T-helper 17 cell (primary cell): Measurements from ENCODE around the gene SNAPIN. TPM values are rescaled to one million over a fixed set of nuclear protein-coding genes. Genes with fewer than 3 reads are reported as not detected.
"Not testable (repeated sequence)": the region's sequence is repeated elsewhere in the genome, so short reads cannot be mapped to it uniquely, and the experiment has no call there.

Experiments
- ATAC-seq: fragments of 150-1000 bp; cut with Tn5 transposase; 2 replicates; pipeline ENCODE4 v1.10.0; 2021; ENCODE audit warnings: mild to moderate bottlenecking, moderate library complexity
- DNase-seq, 3 donors: peaks; one replicate each; pipeline versions ENCODE4 v3.0.0 to v3.0.0-alpha.2; 2020 to 2021
- H3K9me3 ChIP-seq: one replicate; pipeline ENCODE4 v1.7.0; 2013; ENCODE audit warnings: low read length, mild to moderate bottlenecking; ENCODE audit not compliant: control insufficient read depth, poor library complexity, severe bottlenecking
- H3K27ac Mint-ChIP-seq: one replicate; pipeline ENCODE4 v1.8.0; 2022; ENCODE audit warnings: mild to moderate bottlenecking, moderate library complexity, mixed read lengths
- H3K27me3 Mint-ChIP-seq: one replicate; pipeline ENCODE4 v1.8.0; 2022; ENCODE audit warnings: mixed read lengths
- H3K36me3 Mint-ChIP-seq: one replicate; pipeline ENCODE4 v1.8.0; 2022; ENCODE audit warnings: low read depth, mixed read lengths
- H3K4me1 Mint-ChIP-seq: one replicate; pipeline ENCODE4 v1.8.0; 2022; ENCODE audit warnings: mild to moderate bottlenecking, mixed read lengths
- H3K4me3 Mint-ChIP-seq: one replicate; pipeline ENCODE4 v1.8.0; 2022; ENCODE audit warnings: mild to moderate bottlenecking, moderate library complexity, mixed read lengths
- total RNA-seq, 4 donors: library from RNA in 2 of 4; stranded (reverse) in 2 of 4; gene quantifications; one replicate each; pipeline ENCODE4 v1.2.3 and lab custom pipeline; 2022 to 2026

The SNAPIN gene
- total RNA-seq, 2 donors from 2014 or later, result 17.6 to 18.2 TPM

- ATAC-seq, result no peak
- no peak for DNase-seq
- peaks cover 34% of the 10 kb centered on the region for H3K4me1 Mint-ChIP-seq
- H3K9me3 ChIP-seq, result no peaks in the 10 kb centered on the region
- no peak overlapping the region for H3K27ac Mint-ChIP-seq
- peaks cover 9% of the 10 kb centered on the region for H3K27me3 Mint-ChIP-seq
- H3K4me3 Mint-ChIP-seq, result no peak overlapping the region
- peaks cover 2% of the 10 kb centered on the region for H3K36me3 Mint-ChIP-seq
Observed at GRCh38 chr1:153630384-153630783, 28.1 kb upstream of the SNAPIN start.

GRCh38 chr1:153631047-153632022 is 27.2 kb upstream of the SNAPIN start:
- no peak overlapping the region for H3K27ac Mint-ChIP-seq
- ATAC-seq, result no peak
- peaks cover 35% of the 10 kb centered on the region for H3K4me1 Mint-ChIP-seq
- no peak for DNase-seq
- peaks cover 2% of the 10 kb centered on the region for H3K36me3 Mint-ChIP-seq
- no peaks in the 10 kb centered on the region for H3K9me3 ChIP-seq
- no peak overlapping the region for H3K4me3 Mint-ChIP-seq
- H3K27me3 Mint-ChIP-seq, result peaks cover 9% of the 10 kb centered on the region

- Mint-ChIP-seq H3K27me3 (no peaks in the 10 kb centered on the region), H3K4me3 (peak overlapping the region; percentile 99), H3K4me1 (peaks cover 41% of the 10 kb centered on the region), H3K27ac (peak overlapping the region; percentile 98), H3K36me3 (peaks cover 10% of the 10 kb centered on the region)
- DNase-seq (no peak), ATAC-seq (no peak)
- no peaks in the 10 kb centered on the region for H3K9me3 ChIP-seq
Observed at GRCh38 chr1:153633161-153633753, 25.2 kb upstream of the SNAPIN start.

GRCh38 chr1:153633754-153634665 is 24.5 kb upstream of the SNAPIN start, which contains the start of gene CHTOP:
Gene CHTOP, plus strand, starts transcription at chr1:153634066. Its CDS starts 2,523 bp downstream, at chr1:153636589.
- ATAC-seq, result peak; percentile 89
- H3K27ac Mint-ChIP-seq, result peak within 1 kb of the TSS; percentile 98
- peaks cover 41% of the 10 kb centered on the region for H3K4me1 Mint-ChIP-seq
- H3K4me3 Mint-ChIP-seq, result peak within 1 kb of the TSS; percentile 99
- no peaks in the 10 kb centered on the region for H3K27me3 Mint-ChIP-seq
- H3K9me3 ChIP-seq, result no peaks in the 10 kb centered on the region
- peaks cover 10% of the 10 kb centered on the region for H3K36me3 Mint-ChIP-seq
- DNase-seq, result peak; percentile 84 to 94 (median 92)

- H3K9me3 ChIP-seq, result no peaks in the 10 kb centered on the region
- peaks cover 37% of the 10 kb centered on the region for H3K4me1 Mint-ChIP-seq
- no peak for DNase-seq
- peaks cover 10% of the 10 kb centered on the region for H3K36me3 Mint-ChIP-seq
- peak overlapping the region; percentile 98 for H3K27ac Mint-ChIP-seq
- no peak for ATAC-seq
- no peaks in the 10 kb centered on the region for H3K27me3 Mint-ChIP-seq
- peak overlapping the region; percentile 99 for H3K4me3 Mint-ChIP-seq
Observed at GRCh38 chr1:153635872-153636271, 22.6 kb upstream of the SNAPIN start.

- no peak for DNase-seq
- H3K9me3 ChIP-seq, result no peaks in the 10 kb centered on the region
- Mint-ChIP-seq H3K4me3 (peak overlapping the region; percentile 99), H3K4me1 (peaks cover 38% of the 10 kb centered on the region), H3K36me3 (peaks cover 10% of the 10 kb centered on the region), H3K27me3 (no peaks in the 10 kb centered on the region), H3K27ac (peak overlapping the region; percentile 98)
- no peak for ATAC-seq
Observed at GRCh38 chr1:153636312-153636711, 22.2 kb upstream of the SNAPIN start.

- Mint-ChIP-seq H3K4me3 (no peak overlapping the region), H3K27me3 (no peaks in the 10 kb centered on the region), H3K4me1 (peaks cover 37% of the 10 kb centered on the region), H3K27ac (peak overlapping the region; percentile 60), H3K36me3 (peaks cover 13% of the 10 kb centered on the region)
- DNase-seq (no peak), ATAC-seq (no peak)
- no peaks in the 10 kb centered on the region for H3K9me3 ChIP-seq
Observed at GRCh38 chr1:153638261-153638660, 20.2 kb upstream of the SNAPIN start.

GRCh38 chr1:153639280-153639679 is 19.2 kb upstream of the SNAPIN start:
- H3K9me3 ChIP-seq, result no peaks in the 10 kb centered on the region
- H3K36me3 Mint-ChIP-seq, result peaks cover 17% of the 10 kb centered on the region
- DNase-seq (no peak), ATAC-seq (no peak)
- H3K4me1 Mint-ChIP-seq, result peaks cover 36% of the 10 kb centered on the region
- no peak overlapping the region for H3K4me3 Mint-ChIP-seq
- no peak overlapping the region for H3K27ac Mint-ChIP-seq
- no peaks in the 10 kb centered on the region for H3K27me3 Mint-ChIP-seq

- Mint-ChIP-seq H3K36me3 (peaks cover 15% of the 10 kb centered on the region), H3K4me1 (peaks cover 37% of the 10 kb centered on the region)
- H3K27ac Mint-ChIP-seq, result not testable (repeated sequence)
Observed at GRCh38 chr1:153640213-153640612, 18.3 kb upstream of the SNAPIN start.

GRCh38 chr1:153640861-153641260 is 17.6 kb upstream of the SNAPIN start:
- ATAC-seq, result no peak
- peaks cover 21% of the 10 kb centered on the region for H3K36me3 Mint-ChIP-seq
- H3K4me3 Mint-ChIP-seq, result no peak overlapping the region
- no peaks in the 10 kb centered on the region for H3K27me3 Mint-ChIP-seq
- peak overlapping the region; percentile 85 for H3K27ac Mint-ChIP-seq
- no peak for DNase-seq
- H3K9me3 ChIP-seq, result no peaks in the 10 kb centered on the region
- H3K4me1 Mint-ChIP-seq, result peaks cover 39% of the 10 kb centered on the region

More at GRCh38 chr1:153640213-153640612, 18.3 kb upstream of the SNAPIN start:
- not testable (repeated sequence) for H3K9me3 ChIP-seq, DNase-seq, ATAC-seq, H3K27me3 Mint-ChIP-seq, H3K4me3 Mint-ChIP-seq

GRCh38 chr1:153642161-153642560 is 16.3 kb upstream of the SNAPIN start:
- H3K27me3 Mint-ChIP-seq, result no peaks in the 10 kb centered on the region
- DNase-seq (no peak), ATAC-seq (no peak)

GRCh38 chr1:153643100-153643499 is 15.4 kb upstream of the SNAPIN start:
- peak overlapping the region; percentile 82 for H3K27ac Mint-ChIP-seq
- H3K36me3 Mint-ChIP-seq, result peaks cover 13% of the 10 kb centered on the region
- H3K4me1 Mint-ChIP-seq, result peaks cover 39% of the 10 kb centered on the region
- no peaks in the 10 kb centered on the region for H3K27me3 Mint-ChIP-seq
- no peak for DNase-seq
- H3K4me3 Mint-ChIP-seq, result no peak overlapping the region
- H3K9me3 ChIP-seq, result no peaks in the 10 kb centered on the region
- no peak for ATAC-seq

More at GRCh38 chr1:153642161-153642560, 16.3 kb upstream of the SNAPIN start:
- peak overlapping the region; percentile 85 for H3K27ac Mint-ChIP-seq
- H3K4me1 Mint-ChIP-seq, result peaks cover 41% of the 10 kb centered on the region
- H3K36me3 Mint-ChIP-seq, result peaks cover 17% of the 10 kb centered on the region
- H3K9me3 ChIP-seq, result no peaks in the 10 kb centered on the region
- no peak overlapping the region for H3K4me3 Mint-ChIP-seq
